GM21529 (cell line): ENCODE results near the gene NF1.
"Not testable (repeated sequence)": the region's sequence is repeated elsewhere in the genome, so short reads cannot be mapped to it uniquely, and the experiment has no call there.

Experiments used
- ATAC-seq: cut with Tn5 transposase; IDR thresholded peaks from one replicate; pipeline ENCODE4 v1.9.1; 2021; ENCODE audit not compliant: unreplicated experiment

Gene NF1

GRCh38 chr17:31074772-31075555, 19.8 kb upstream of the NF1 start:
- ATAC-seq, result no peak

- no peak for ATAC-seq
Observed at GRCh38 chr17:31078290-31078689, 16.5 kb upstream of the NF1 start.

GRCh38 chr17:31079731-31080130, 15.0 kb upstream of the NF1 start:
- ATAC-seq, result no peak

DNA sequence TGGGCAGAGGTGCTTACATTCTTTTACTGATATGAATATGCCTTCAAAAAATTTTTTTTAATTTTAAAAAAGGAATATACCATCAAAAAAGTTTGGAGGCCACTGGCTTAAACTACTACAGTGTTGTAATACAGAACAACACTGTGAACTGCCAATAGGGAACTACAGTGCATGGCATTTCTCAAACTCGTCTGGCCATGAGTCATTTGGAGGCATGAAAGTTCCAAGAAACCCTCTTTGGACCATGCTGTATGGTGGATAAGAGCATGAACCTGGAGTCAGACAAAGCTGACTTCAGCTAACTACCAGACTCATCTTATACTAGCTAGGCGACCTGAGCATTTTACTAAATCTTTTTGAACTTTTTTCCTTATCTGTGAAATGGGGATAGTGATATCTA, 9.2 kb upstream of the NF1 start:
- ATAC-seq, result no peak

DNA sequence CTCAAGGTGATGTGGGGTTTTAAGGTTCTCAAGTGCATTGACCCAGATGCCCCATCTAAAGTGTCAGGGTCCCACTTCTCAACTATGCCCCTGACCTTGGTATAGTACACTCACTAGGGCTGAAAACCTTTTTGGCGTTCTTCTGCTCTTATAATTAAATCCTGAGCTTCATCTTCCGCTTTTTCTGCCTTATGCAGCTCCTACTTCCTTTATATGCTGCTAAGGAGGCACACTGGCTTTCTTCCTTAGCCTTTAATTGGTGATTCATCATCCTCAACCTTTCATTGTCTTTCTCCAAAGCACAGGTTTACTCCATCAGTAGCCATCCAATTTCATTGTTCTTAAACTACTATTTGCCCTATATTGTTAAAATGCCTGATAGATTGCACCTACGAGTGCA, 5.3 kb upstream of the NF1 start:
- ATAC-seq, result no peak

DNA sequence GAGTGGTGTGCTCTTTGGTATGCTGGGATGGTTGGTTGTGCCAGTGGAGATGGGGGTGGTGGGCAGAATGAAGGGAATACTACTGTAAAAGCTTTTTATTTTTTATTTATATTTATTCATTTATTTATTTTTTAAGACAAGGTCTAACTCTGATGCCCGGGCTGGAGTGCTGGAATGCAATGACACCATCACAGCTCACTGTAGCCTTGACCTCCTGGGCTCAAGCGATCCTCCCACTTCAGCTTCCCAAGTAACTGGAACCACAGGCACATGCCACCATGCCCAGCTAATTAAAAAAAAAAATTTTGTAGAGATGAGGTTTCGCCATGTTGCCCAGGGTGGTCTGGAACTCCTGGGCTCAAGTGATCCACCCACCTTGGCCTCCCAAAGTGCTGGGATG, 4.1 kb upstream of the NF1 start:
- ATAC-seq, result not testable (repeated sequence)

DNA sequence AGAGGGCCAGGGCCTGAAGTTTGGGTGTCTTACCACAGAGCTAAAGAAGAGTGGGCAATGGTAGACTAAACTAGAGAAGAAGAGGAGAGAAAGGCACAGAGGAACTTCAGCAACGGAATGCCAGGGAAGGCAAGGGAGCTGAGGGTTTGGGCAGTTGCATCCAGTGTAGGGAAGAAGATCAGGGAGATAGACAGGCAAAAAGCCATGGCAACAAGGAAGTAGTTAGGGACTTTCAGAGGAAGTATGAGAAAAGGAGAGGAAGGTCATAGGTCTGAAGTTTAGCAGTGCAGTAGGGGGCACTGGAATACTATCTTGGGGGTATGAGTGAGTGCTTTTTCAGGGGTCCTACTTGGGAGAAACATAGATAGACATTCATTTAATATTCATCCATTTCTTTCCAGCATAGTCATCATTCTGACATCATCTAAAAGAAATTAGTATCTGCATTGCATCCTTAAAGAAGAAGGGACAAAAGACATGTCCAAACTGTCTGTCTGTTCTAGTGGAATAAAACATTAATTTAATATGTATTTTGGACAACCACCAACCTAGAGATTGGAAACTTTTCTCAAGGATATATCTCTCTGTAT, 2.2 kb upstream of the NF1 start:
- no peak for ATAC-seq

DNA sequence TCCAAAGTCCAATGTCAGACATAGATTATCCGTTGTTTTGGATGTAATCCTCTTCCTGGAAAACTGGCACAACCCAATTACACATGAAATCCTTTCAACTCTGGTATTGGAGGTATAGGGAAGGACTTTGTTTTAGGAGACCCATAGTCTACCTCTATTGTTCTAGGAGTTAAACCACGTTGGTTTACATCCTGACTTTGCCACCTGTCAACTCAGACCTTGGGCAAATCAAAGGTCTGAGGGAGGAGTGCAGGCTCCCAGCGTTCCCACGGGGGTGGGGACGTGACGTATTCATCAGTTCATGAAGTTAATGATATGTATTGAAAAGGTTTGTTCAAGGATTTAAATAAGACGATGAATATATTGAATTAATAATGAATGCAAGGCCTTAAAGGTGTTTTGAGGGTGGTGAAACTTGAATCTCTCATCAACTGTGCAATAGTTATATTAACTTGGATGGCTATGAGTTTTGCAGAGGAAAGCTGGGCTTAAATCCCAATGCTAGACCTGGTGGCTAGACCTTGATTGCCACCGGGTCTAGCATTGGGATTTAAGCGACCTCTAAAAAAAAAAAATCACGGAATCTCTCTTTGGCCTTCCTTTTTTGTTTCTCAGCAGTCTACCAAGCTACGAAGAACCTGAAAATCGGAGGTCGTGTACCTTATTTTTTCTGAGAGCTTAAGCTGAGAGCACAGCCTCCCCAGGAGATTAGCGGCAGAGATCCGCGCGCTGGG, 744 bp upstream of the NF1 start:
- no peak for ATAC-seq

DNA sequence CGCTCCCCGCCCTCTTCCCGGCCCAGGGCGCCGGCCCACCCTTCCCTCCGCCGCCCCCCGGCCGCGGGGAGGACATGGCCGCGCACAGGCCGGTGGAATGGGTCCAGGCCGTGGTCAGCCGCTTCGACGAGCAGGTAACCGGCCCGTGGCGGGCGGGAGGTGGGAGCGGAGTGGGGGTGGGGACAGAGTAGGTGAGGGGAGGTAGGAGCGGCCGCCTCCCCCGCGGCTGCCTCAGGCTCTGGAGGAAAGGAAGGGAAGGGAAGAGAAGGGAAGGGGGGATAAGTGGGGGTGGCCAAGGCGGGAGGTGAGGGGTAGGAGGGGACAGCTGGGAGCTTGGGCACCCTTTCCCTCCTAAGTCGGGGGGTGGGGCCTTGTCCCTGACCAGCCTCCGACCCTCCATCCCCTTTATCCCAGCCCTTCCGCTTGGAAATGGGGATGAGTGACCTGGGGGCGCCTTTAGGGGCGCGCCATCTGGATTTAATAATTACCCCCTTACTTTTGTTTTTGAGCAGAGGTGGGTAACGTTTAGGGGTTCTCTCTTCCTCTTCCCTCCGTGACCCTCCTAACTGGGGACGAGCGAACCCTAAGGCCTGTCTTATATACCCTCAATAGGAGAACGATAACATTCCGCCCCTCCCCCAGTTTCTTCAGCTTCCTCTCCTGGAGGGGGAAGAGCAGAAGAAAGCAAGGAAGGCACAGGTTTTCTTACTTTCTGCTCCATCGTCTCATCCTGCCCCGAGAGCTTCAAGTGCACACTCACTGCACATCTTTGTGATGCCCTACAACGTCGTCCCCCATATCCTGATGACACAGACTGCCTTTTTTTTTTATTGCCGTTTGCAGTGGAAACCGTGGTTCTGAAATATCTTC, 694 bp downstream of the NF1 start:
- peak; percentile 26 for ATAC-seq

DNA sequence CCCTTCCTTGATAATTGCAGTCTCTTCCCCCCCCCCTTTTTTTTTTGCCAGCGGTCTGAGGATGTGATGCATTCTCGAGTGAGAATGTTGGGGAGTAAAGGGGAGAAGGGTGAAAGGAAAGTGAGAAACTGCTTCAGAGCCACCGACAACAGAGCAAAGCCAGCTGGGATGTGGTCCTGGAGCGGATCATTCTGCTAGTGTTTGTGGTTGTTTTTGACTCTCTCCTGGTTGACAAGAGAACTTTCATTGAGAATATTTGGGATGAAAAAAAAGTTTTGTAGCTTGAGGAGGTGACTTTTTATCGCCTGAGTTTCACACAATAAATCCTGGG, 1.3 kb downstream of the NF1 start:
- ATAC-seq, result no peak

GRCh38 chr17:31099016-31099415, 4.2 kb downstream of the NF1 start:
- ATAC-seq, result no peak

- no peak for ATAC-seq
Observed at GRCh38 chr17:31100840-31101459, 6.2 kb downstream of the NF1 start.

DNA sequence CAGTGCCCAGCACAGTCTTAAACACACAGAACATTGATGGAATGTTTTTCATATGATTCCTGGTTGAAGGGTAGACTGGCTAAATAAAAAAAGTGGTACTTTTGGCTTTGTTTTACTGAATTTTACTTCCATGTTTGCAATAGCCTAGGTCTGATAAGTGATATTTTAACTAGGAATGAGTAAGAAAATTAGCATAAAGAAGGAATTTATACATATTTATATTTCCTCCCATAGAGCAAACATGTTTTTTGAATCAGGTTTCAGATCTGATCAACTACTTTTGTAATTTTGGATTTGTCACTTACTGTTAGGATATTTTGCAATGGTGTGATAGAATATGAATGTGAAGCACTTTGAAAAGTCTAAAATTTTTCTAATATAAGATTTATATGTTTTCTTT, 7.2 kb downstream of the NF1 start:
- no peak for ATAC-seq

GRCh38 chr17:31105991-31106390, 11.2 kb downstream of the NF1 start:
- ATAC-seq, result no peak

DNA sequence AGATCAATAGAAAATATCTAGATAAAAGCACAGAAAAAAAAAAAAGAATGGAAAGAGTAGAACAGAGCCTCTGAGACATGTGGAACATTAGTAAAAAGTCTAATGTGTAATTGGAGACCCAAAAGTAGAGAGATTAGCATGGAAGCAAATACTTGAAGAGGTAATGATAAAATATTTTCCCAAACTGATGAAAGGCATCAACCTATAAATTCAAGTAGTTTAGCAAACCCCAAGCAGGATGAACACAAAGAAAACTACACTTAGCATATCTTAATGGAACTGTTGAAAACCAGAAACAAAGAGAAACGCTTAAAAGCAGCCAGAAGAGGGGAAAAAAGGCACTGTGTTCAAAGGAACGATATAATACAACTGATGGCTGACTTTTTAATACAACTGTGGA, 16.4 kb downstream of the NF1 start:
- ATAC-seq, result no peak

DNA sequence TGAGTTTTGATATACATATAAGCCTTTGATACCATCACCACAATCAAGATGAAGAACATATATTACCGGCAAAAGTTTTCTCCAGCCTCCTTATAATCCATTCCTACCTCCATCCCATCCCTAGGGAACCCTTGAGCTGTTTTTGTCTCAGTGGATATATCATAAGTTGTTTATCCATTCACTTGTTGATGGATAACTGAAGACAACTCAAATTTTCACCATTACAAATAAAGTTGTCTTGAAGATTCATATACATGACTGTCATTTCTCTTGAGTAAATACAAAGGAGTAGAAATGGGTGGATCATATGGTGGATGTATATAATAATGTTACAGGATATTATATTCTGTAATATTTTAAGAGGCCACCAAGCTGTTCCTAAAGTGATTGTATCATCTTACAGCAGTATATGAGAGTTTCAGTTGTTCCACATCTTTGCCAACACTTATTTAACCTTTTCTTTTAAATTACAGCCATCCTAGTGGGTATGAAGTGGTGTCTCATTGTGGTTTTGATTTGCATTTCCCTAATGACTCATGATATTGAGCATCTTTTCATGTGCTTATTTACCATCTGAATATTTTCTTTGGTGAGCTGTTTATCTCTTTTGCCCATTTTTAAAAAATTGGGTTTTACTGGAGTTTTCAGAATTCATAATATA, 17.4 kb downstream of the NF1 start:
- ATAC-seq, result no peak

GRCh38 chr17:31113368-31113767, 18.6 kb downstream of the NF1 start:
- not testable (repeated sequence) for ATAC-seq

GRCh38 chr17:31113939-31114338, 19.2 kb downstream of the NF1 start:
- ATAC-seq, result no peak

GRCh38 chr17:31114956-31115555, 20.3 kb downstream of the NF1 start:
- no peak for ATAC-seq

DNA sequence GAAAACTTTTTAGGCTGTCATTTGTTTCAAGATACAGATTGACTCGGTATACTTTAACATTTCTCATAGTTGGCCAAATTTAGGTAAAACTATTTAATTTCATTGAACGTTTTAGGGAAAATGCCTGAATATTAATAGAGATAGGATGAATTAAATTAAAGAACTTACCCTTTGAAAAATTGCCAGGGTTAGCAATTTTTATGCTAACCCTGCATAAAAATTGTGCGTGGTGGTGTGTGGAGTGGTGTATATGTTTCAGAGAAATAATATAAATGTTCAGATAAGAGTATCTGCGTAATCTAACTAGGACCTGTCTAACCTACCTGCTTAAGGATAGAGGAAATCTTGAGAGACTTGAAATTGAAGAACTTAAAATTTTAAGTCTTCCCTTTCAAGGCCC, 21.4 kb downstream of the NF1 start:
- ATAC-seq, result no peak
